GM19468 (cell line): ENCODE data around the gene ACTR1A.
"Not testable (repeated sequence)": the region's sequence is repeated elsewhere in the genome, so short reads cannot be mapped to it uniquely, and the experiment has no call there.

ENCODE experiments used
- ATAC-seq: cut with Tn5 transposase; IDR thresholded peaks from one replicate; pipeline ENCODE4 v1.9.1; 2021; ENCODE audit warnings: mild to moderate bottlenecking, moderate library complexity, moderate number of reproducible peaks; ENCODE audit not compliant: unreplicated experiment; ENCODE audit errors: extremely low read depth

Gene ACTR1A

DNA sequence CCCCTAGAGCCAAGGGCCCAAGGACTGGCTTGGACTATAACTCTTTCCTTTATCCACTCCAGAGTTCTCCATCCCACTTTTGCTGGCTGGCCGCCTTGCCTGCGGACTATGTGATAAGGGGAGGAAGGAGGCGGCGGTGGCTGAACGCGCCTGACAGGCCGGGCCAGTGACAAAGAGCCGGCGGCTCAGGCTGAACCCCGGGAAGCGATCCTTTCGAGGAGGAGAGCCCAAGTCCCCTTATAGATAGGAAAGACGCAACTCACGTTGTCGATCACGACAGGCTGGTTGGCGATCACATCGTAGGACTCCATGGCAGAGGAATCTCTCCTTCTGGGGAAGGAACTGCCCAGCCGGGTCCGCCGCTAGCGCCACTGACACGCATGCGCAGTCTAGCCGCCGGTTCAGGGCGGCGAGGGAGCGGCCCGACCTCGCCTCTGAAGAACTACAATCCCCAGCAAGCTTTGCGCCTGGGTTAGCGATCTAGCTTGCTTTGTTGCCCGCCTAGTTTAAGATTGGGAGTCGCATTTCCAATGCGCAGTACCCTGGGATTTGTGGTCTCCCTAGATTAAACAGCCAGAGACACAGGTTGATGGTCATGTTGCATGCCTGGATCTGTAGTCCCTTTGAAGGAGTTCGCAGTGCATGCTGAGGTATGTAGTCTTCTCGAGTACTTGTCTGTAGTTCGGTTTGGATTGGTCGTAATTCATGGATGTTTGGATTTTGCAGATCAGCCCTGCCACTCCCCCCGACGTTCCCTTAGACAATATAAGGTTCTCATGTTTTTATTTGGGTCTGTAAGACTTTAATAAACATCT is at the start of gene ACTR1A:
TSS of gene ACTR1A (minus strand) at position 376 of the 815 bp plus-strand sequence. CDS start at position 311, 65 bp downstream.
- ATAC-seq: peak; percentile 39

- ATAC-seq: no peak
Measured at GRCh38 chr10:102550636-102551210, 48.2 kb upstream of the ACTR1A start.

- no peak for ATAC-seq
Measured at GRCh38 chr10:102549549-102549948, 47.0 kb upstream of the ACTR1A start.

DNA sequence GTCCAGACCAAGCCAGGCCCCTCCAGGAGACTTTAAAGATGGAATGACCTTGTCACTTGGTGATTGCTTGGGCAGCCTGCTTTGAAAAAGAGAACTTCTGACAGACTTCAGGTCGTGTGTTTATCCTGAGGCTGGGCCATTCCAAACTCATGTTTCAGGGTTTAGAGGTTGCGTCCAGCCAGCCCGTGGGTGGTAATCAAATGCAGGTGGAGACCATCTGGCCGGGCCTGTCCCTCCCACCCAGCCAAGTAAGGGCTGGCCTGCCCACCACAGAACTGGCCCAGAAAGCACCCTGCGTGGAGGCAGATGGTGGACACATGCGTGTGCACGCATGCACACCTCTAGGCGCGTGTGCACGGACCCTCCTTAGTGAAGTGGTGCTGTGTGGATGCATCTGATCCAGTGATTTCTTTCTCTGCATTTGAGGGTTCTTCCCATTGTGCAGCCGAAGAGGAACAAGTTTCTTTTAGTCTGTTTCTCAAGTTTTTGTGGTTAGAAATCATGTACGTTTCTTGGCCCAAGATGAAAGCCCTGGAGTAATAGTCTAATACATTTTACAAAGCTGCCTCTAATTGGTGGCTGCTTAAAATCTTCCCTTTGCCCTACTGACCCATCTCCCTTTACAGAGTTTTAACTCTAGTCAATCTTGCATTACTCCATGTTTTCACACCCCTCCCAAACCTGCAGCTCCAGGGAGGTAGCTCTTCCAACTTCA is 44.3 kb upstream of the ACTR1A start:
- ATAC-seq: no peak

GRCh38 chr10:102545997-102546396 is 43.5 kb upstream of the ACTR1A start:
- no peak for ATAC-seq

DNA sequence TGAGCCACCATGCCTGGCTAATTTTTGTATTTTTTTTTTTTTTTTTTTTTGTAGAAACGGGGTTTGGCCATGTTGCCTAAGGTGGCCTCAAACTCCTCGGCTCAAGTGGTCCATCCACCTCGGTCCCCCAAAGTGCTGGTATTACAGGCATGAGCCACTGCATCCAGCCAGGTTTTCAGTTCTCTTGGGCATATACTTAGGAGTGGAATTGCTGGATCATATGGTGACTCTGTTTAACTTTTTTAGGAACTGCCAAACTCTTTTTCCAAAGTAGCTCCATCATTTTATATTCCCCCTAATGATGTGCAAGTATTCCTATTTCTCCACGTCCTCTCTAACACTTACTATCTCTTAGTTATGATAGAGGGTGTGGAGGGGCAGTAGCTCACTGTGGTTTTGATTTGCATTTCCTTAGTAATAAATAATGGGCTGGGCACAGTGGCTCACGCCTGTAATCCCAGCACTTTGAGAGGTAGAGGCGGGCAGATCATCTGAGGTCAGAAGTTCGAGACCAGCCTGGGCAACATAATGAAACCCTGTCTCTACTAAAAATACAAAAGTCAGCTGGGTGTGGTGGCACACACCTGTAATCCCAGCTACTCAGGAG is 42.9 kb upstream of the ACTR1A start:
- ATAC-seq: no peak

GRCh38 chr10:102542800-102543418 is 40.4 kb upstream of the ACTR1A start:
- no peak for ATAC-seq

DNA sequence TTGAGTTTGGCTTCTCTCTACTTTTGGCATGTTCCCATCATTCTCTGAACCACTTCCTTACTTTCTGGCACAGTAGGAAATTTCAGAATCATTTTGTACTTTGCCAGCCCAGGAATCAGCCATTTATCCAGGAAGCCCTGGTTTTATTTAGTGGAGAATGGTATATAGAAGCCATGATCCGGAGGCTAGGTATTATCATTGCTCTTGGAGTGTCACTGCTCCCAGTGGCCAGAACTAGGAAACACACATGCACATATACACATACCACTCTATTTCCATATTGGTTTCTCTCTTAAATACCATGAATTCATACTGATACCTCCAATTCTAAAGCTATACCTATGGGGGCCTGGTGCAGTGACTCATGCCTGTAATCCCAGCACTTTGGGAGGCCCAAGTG is 37.5 kb upstream of the ACTR1A start:
- no peak for ATAC-seq

DNA sequence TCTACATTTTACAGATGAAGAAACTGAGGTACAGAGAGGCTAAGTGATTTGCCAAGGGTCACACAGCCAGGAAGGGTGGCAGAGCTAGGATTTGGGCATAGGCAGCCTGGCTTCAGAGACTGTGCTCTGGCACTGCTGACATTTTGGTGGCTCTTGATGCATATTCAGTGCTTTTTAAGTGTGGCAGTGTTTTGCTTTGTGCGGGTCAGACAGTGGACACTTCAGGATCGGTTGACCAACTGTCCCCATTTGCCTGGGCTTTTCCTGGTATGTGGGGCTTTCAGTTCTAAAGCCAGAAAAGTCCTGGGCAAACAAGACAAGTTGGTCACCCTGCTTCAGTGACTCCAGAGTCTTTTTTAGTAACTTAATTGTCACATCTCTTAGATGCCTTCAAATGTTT is 36.3 kb upstream of the ACTR1A start:
- ATAC-seq: no peak

DNA sequence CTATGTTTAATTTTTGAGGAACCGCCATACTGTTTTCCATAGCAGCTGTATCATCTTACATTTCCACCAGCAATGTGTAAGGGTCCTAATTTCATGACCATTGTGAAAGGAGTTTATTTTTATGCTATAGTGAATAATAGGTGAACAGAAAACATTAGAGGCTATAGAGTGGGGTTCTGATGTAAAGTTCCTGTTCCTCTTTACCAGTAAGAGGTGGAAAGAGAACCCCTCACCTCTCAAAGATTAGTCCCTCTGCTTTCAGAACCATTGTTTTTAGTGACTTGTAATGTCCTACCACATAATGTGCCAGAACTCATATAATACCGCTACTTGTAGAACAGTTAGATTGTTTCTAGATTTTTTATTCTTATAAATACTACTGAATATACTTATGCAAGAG is 35.4 kb upstream of the ACTR1A start:
- ATAC-seq: no peak

GRCh38 chr10:102537367-102537766 is 34.9 kb upstream of the ACTR1A start:
- no peak for ATAC-seq

DNA sequence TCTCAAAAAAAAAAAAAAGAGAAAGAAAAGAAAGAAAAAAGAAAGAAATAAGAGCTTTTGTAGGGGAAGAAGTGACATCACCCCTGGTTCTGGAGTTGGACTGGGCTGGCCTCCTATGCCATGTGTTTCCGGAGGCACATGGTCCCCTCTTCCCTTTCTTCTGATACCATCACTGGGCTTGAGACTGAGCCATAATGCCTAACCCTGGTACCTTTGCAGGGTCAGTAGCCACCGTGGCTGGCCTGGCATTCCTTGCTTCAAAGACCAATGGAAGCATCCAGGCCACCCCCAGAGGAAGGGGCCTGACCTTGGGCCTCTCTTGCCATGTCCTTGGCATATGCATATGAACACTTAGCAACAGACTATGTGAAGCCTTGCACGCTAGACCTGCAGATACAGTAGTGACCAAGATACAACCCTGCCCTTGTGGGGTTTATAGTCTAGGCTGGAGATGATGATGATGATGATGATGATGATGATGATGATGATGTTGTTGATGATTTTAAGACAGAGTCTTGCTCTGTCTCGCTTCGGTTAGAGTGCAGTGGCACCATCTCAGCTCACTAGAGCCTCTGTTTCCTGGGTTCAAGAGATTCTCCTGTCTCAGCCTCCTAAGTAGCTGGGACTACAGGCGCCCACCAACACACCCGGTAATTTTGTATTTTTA is 33.1 kb upstream of the ACTR1A start:
- ATAC-seq: no peak

GRCh38 chr10:102534966-102535365 is 32.5 kb upstream of the ACTR1A start:
- ATAC-seq: not testable (repeated sequence)

DNA sequence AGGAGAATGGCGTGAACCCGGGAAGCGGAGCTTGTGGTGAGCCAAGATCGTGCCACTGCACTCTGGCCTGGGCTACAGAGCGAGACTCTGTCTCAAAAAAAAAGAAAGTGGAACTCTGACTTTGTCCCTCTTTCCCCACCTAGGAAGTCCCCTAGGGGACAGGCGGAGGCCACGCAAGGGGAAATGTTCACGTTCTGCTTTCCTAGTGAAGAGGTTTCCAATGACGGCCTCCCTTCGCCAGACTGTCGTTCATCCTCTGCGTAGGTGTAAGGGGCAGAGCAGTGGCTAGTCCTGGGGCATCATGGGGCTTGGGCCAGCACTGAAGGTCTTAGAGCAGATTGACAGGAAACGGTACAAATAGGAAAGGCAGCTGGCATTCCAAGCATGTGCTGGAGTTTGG is 31.8 kb upstream of the ACTR1A start:
- ATAC-seq: no peak

DNA sequence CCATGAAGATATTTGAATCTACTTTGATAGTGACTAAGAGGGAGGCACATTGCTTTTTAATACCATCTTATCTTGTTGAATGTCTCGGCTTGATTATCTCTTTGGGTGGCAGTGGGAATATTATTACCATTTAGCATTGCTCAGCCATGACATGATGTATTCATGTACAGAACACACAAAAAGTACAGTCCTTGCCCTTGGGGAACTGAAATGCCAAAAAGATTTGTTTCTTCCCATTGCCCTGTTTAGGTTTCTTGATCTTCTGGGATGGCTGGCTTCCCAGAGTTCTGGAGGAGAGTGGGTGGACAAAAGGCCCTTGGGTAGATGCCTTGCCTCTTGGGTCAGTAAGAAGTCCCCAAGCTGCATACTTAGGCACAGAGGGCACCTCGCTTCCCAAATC is 25.0 kb upstream of the ACTR1A start:
- no peak for ATAC-seq

GRCh38 chr10:102524746-102525145 is 22.2 kb upstream of the ACTR1A start:
- ATAC-seq: no peak

GRCh38 chr10:102523250-102524029 is 20.9 kb upstream of the ACTR1A start:
- ATAC-seq: no peak

DNA sequence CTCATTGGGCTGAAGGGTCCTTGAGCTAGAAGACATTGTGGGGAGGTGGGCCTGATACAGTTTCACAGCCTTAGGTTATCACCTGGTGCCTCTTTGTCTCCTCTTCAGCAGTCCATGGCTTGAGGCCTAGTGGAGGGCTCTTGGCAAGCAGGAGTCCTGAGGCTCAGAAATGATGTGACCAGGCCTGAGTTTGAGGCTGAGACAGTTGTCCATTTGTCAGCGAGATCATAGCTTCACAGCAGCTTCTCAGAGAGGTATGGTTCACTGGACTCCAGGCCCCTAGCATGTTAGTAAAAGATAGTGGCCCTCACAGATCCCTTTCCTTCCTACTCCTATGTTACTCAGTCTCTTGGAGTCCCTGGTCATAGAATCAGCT is 20.4 kb upstream of the ACTR1A start:
- ATAC-seq: no peak

- no peak for ATAC-seq
Measured at GRCh38 chr10:102519246-102519825, 16.8 kb upstream of the ACTR1A start.
